Lower leg skin (tissue), 4 donors: ENCODE data around the gene CAPN8. TPM values are rescaled to one million over a fixed set of nuclear protein-coding genes. Genes with fewer than 3 reads are reported as not detected.

Source experiments
- DNase-seq, 2 donors: peaks; one replicate each; pipeline ENCODE4 v3.0.0-alpha.2; 2019; ENCODE audit warnings: low spot score in 2 of 2
- H3K4me3 ChIP-seq: fragments of 200-600 bp; sonication (generic); 2 replicates; pipeline ENCODE4 v1.5.1; 2017; ENCODE audit warnings: mild to moderate bottlenecking, low read depth; ENCODE audit not compliant: poor library complexity, severe bottlenecking
- CTCF ChIP-seq, 3 donors: fragments of 450-650 bp; IDR thresholded peaks; one replicate each; pipeline ENCODE4 v1.5.1; 2016; ENCODE audit warnings: antibody characterized with exemption in 3 of 3, mild to moderate bottlenecking in 3 of 3, moderate library complexity in 2 of 3
- POLR2A ChIP-seq, 2 donors: fragments of 450-650 bp; IDR thresholded peaks; one replicate each; pipeline ENCODE4 v1.6.1; 2016 to 2017; ENCODE audit warnings: antibody characterized with exemption in 2 of 2, mild to moderate bottlenecking in 1 of 2, moderate library complexity in 1 of 2
- WGBS, 2 donors: methylation state at CpG; one replicate each; pipeline ENCODE4 v1.1.5; 2018; 5-methylcytosine and 5-hydroxymethylcytosine counted together
- intact Hi-C: fragments of 100-400 bp; cut with DNase I; formaldehyde crosslinking; loops from one replicate; pipeline ENCODE4 v1.15.0; 2023; ENCODE audit warnings: low total_unique reads
- total RNA-seq, 4 donors: library from RNA; depleted of rRNA; stranded (reverse); fragments of >200 nt; gene quantifications; one replicate each; pipeline ENCODE4 v1.1.0, GENCODE V29; 2016

The CAPN8 gene
- total RNA-seq, 4 donors from 2014 or later = 0.27 to 2.4 (median 0.34) TPM

- no peak for TF ChIP-seq POLR2A (IDR thresholded peaks at IDR 0.05)
- no peak for TF ChIP-seq CTCF (IDR thresholded peaks at IDR 0.05)
- DNase-seq = peak; percentile 64 to 96
- H3K4me3 ChIP-seq = peak within 1 kb of the TSS; percentile 83
- 0% methylated on average over 27 of the region's 74 CpGs; no CpG with 5 or more reads in 1 of the 2 donors for WGBS, 2 donors
- intact Hi-C loops = loop anchor here (5.0 kb wide), 1 partner anchor 35 kb away; no protein-coding TSS in a partner anchor
Observed at GRCh38 chr1:223712194-223712849, 46.8 kb upstream of the CAPN8 start, which contains the start of gene CAPN2. TSS of gene CAPN2 (plus strand) at chr1:223712539. CDS start at chr1:223712641, 102 bp downstream.

GRCh38 chr1:223711747-223712193, 46.3 kb upstream of the CAPN8 start:
- TF ChIP-seq CTCF (IDR thresholded peaks at IDR 0.05) (no peak), POLR2A (IDR thresholded peaks at IDR 0.05) (no peak)
- no peak overlapping the region for H3K4me3 ChIP-seq
- DNase-seq = peak in 1 of 2 donors; percentile 57
- WGBS, 2 donors = 70 to 72% methylated on average over 15 of the region's 15 CpGs
- intact Hi-C loops = loop anchor here (5.0 kb wide), 1 partner anchor 36 kb away; no protein-coding TSS in a partner anchor

DNA sequence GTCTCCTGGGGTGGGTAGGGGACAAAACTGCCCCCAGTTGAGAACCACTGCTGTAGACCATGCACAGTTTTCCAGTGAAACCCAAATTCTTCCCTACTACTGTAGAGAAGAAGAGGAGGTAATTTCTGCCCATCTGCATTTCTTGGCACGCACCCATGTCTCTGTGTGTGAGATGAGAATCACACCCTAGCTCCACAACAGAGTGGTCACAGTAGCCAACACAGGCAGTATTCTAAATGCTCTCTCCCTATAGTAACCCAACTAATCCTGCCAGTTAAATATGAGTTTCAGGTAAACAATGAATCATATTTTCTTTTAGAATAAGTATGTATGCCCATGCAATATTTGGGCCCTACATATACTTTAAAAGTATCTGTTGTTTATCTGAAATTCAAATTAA, 45.7 kb upstream of the CAPN8 start:
- no peak overlapping the region for H3K4me3 ChIP-seq
- no peak for TF ChIP-seq POLR2A (IDR thresholded peaks at IDR 0.05)
- TF ChIP-seq CTCF (IDR thresholded peaks at IDR 0.05) = no peak
- WGBS, 2 donors = 48 to 59% methylated on average over 1 of the region's 1 CpG
- DNase-seq = peak in 1 of 2 donors; percentile 81
- intact Hi-C loops = loop anchor here (5.0 kb wide), 1 partner anchor 36 kb away; no protein-coding TSS in a partner anchor

DNA sequence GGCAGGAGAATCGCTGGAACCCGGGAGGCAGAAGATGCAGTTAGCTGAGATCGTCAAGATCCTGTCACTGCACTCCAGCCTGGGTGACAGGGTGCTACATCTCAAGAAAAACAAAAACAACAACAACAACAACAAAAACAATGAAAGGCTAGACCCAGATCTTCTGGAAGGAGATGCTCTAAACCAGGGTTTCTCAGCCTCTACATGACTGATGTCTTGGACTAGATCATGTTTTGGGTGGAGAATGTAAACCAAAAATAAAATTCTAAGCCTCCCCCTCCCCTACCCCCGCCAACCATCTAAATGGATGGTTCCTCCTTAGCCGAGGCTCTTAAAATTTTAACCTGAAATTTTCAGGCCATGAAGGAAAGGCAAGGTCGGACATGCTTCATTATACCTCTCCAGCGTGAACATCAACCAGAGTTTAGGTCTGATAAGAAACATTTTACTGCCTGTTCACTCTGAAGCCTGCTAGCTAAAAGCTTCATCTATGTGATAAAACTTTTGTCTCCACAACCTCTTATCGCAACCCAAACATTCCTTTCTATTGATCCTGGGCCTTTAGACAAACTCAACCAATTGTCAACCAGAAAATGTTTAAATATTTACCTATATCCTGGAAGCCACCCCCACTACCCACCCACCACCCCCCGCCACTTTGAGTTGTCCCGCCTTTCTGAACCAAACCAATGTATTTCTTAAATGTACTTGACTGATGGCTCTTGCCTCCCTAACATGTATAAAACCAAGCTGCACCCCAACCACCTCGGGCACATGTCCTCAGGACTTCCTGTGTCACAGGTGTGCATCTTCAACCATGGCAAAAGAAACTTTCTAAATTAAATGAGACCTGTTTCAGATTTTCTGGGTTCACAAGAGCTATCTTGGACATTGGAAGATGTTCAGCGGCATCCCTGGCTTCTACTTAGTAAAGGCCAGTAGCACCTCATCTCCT, 45.0 kb upstream of the CAPN8 start:
- no peak for TF ChIP-seq CTCF (IDR thresholded peaks at IDR 0.05)
- WGBS, 2 donors = 93% methylated on average over 12 of the region's 12 CpGs
- intact Hi-C loops = loop anchor here (5.0 kb wide), 1 partner anchor 37 kb away; no protein-coding TSS in a partner anchor

DNA sequence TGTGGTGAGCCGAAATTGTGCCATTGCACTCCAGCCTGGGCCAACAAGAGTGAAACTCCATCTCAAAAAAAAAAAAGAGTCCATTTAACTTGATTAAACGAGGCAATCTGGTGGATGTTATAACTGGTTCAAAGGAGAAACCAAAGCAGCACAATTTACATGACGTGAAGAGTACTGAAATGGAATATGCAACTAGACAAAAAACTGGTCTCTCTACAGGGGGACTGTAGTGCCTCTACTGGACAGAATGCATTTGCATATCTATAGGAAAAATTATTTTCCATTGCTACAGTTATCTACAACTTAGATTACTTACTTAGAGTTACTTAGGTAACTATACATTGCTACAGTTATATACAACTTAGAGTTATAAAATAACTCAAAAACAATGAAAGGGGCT, 44.1 kb upstream of the CAPN8 start:
- no peak for DNase-seq
- 73 to 74% methylated on average over 3 of the region's 3 CpGs for WGBS, 2 donors
- TF ChIP-seq CTCF (IDR thresholded peaks at IDR 0.05) (no peak), POLR2A (IDR thresholded peaks at IDR 0.05) (no peak)
- intact Hi-C loops = no loop called here
- H3K4me3 ChIP-seq = no peak overlapping the region

More for the DNA sequence above, 45.0 kb upstream of the CAPN8 start:
- no peak for DNase-seq
- no peak overlapping the region for H3K4me3 ChIP-seq
